Activated CD8-positive, alpha-beta memory T cell treated with anti-CD3 and anti-CD28 coated beads for 36 hours (primary cell): Measurements from ENCODE around the gene SORBS1. TPM values are rescaled to one million over a fixed set of nuclear protein-coding genes. Genes with fewer than 3 reads are reported as not detected.

ENCODE experiments used
- CTCF ChIA-PET: fragments of 350-600 bp; sonication (Branson Sonifier 250); formaldehyde crosslinking; loops from one replicate; lab custom pipeline; 2021; ENCODE audit warnings: antibody characterized with exemption; lab: Charles Lee
- POLR2A ChIA-PET: fragments of 350-600 bp; sonication (Branson Sonifier 250); formaldehyde crosslinking; loops from one replicate; lab custom pipeline; 2021; ENCODE audit warnings: antibody characterized with exemption; lab: Charles Lee
- total RNA-seq, 2 experiments: library from RNA; stranded (reverse); gene quantifications; one replicate each; pipeline ENCODE4 v1.2.3, GENCODE V29; 2021

SORBS1 gene
- total RNA-seq, 2 experiments from 2014 or later: 0.95 to 0.96 TPM

GRCh38 chr10:95569368-95569767, 8.2 kb upstream of the SORBS1 start:
- CTCF ChIA-PET: no interaction called here
- POLR2A ChIA-PET: no interaction called here

- POLR2A ChIA-PET: no interaction called here
- CTCF ChIA-PET: no interaction called here
Observed at GRCh38 chr10:95567903-95568630, 6.9 kb upstream of the SORBS1 start.

- ChIA-PET CTCF (interaction anchor here (0.6 kb wide), 1 partner anchor 32 kb away, joined by 4 read pairs; no protein-coding TSS in a partner anchor), POLR2A (no interaction called here)
Observed at GRCh38 chr10:95566136-95566535, 5.0 kb upstream of the SORBS1 start.

- ChIA-PET CTCF (no interaction called here), POLR2A (no interaction called here)
Observed at GRCh38 chr10:95565336-95565735, 4.2 kb upstream of the SORBS1 start.

- ChIA-PET CTCF (no interaction called here), POLR2A (interaction anchor here (0.6 kb wide), 1 partner anchor 363 kb away, joined by 4 read pairs; no protein-coding TSS in a partner anchor)
Observed at GRCh38 chr10:95564291-95564690, 3.1 kb upstream of the SORBS1 start.

GRCh38 chr10:95562341-95562965, 1.3 kb upstream of the SORBS1 start:
- ChIA-PET CTCF (no interaction called here), POLR2A (no interaction called here)

GRCh38 chr10:95561864-95562177, 650 bp upstream of the SORBS1 start:
- ChIA-PET POLR2A (no interaction called here), CTCF (no interaction called here)

GRCh38 chr10:95560278-95561176, 644 bp downstream of the SORBS1 start:
- CTCF ChIA-PET: no interaction called here
- POLR2A ChIA-PET: no interaction called here

- ChIA-PET POLR2A (no interaction called here), CTCF (no interaction called here)
Observed at GRCh38 chr10:95559896-95560277, 1.3 kb downstream of the SORBS1 start.

- ChIA-PET CTCF (no interaction called here), POLR2A (no interaction called here)
Observed at GRCh38 chr10:95559471-95559870, 1.7 kb downstream of the SORBS1 start.

- POLR2A ChIA-PET: no interaction called here
- CTCF ChIA-PET: no interaction called here
Observed at GRCh38 chr10:95558593-95559320, 2.4 kb downstream of the SORBS1 start.

GRCh38 chr10:95556994-95557767, 4.0 kb downstream of the SORBS1 start:
- POLR2A ChIA-PET: no interaction called here

GRCh38 chr10:95553674-95554073, 7.5 kb downstream of the SORBS1 start:
- CTCF ChIA-PET: no interaction called here
- POLR2A ChIA-PET: no interaction called here

More at GRCh38 chr10:95556994-95557767, 4.0 kb downstream of the SORBS1 start:
- CTCF ChIA-PET: no interaction called here

GRCh38 chr10:95552679-95553342, 8.4 kb downstream of the SORBS1 start:
- ChIA-PET CTCF (no interaction called here), POLR2A (no interaction called here)

- CTCF ChIA-PET: no interaction called here
- POLR2A ChIA-PET: no interaction called here
Observed at GRCh38 chr10:95550073-95550672, 11.0 kb downstream of the SORBS1 start.

- ChIA-PET POLR2A (no interaction called here), CTCF (no interaction called here)
Observed at GRCh38 chr10:95547791-95548435, 13.3 kb downstream of the SORBS1 start.

GRCh38 chr10:95547197-95547596, 14.0 kb downstream of the SORBS1 start:
- ChIA-PET CTCF (no interaction called here), POLR2A (no interaction called here)

- ChIA-PET CTCF (no interaction called here), POLR2A (no interaction called here)
Observed at GRCh38 chr10:95545981-95546380, 15.2 kb downstream of the SORBS1 start.
